HG03108 (cell line): ENCODE measurements around the gene CBY2.

ENCODE experiments used
- ATAC-seq: cut with Tn5 transposase; IDR thresholded peaks from one replicate; pipeline ENCODE4 v1.9.1; 2021; ENCODE audit warnings: moderate library complexity; ENCODE audit not compliant: unreplicated experiment

CBY2 gene

DNA sequence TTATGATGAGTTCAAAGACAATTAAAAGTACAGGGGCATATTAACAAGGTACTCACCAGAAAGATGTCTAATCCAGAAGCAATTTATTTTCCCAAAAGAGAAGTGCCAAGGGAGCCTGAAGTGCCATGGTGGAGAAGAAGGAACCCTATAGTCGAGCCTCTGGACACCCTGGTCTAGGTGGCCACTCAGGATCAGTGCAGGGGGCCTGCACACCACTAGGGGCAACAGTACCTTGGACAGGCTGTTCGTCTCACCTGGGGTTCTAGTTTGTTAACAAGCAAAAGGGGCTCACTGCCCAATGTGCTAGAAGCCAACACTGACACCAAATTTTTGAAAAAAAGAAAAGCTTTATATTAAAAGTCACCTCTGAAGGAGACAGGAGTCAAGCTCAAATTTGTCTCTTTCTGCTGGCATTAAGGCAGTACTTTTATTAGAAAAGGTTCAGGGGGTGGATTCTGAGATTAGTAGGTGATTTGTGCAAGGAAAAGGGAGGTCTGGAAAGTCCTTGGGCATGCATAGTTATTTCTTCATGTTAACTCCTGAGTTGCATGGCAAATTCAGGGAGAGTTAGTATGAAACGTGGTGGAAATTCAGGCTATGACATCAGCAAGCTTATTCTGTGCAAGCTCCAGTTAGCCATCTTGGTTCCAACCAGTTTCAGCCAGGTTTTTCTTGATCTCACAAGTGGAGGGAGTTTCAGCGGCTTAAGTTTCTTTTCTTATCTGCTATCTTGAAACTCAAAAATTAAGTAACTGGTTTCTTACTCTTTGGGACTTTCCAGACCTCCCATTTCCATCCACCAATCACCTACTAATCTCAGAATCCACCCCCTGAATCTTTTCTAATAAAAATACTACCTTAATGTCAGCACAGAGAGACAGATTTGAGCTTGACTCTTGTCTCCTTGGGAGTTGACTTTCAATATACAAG, 884 bp upstream of the CBY2 start:
- peak; percentile 61 for ATAC-seq

DNA sequence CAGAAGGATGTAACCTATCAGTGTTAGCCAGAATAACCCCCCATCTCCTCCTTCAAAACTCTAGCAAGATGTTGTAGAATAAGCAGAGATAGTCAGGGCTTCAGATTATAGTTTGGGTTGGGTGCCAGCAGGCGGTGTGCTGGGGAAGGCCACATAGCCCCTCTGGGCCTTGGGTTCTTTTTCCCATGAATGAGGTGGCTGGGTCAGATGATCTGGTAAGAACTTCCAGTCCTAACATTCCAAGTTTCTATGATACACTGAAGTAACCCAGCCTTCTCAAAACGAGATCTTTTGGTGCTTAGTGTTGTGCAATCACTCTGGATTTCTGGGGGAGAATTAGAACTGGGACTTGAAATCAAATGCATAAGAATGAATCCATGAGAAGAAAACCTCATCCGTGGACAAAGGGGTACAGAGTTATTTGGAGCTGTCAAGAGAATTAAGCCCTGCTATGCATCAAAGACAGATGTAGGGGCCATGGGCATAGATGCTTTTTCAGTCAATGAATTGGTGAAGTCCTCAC, 810 bp downstream of the CBY2 start:
- no peak for ATAC-seq

DNA sequence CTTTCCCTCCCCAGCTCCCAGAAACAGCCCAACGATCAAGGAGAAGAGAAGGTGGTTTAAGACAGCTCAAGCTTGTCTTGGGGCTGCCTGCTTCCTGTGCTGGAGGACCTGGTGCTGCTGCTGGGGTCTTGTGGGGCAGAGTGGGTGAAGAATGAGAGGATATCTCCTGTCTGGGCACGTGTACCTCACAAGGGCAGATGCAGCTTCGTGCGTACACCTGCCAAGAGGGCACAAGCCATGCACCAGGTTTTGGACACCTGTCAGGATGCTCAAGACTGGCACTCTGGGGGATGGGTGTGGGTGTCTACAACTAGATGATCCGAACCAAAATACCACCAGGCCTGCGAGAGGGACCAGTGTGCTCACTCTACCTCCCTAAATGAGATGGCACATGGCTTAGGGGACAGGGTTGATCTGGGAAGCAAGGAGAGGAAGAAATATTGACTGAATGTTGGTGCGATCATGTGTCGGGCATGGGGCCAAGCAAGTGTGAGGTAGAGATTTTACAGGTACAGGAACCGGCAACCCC, 2.2 kb downstream of the CBY2 start:
- no peak for ATAC-seq

DNA sequence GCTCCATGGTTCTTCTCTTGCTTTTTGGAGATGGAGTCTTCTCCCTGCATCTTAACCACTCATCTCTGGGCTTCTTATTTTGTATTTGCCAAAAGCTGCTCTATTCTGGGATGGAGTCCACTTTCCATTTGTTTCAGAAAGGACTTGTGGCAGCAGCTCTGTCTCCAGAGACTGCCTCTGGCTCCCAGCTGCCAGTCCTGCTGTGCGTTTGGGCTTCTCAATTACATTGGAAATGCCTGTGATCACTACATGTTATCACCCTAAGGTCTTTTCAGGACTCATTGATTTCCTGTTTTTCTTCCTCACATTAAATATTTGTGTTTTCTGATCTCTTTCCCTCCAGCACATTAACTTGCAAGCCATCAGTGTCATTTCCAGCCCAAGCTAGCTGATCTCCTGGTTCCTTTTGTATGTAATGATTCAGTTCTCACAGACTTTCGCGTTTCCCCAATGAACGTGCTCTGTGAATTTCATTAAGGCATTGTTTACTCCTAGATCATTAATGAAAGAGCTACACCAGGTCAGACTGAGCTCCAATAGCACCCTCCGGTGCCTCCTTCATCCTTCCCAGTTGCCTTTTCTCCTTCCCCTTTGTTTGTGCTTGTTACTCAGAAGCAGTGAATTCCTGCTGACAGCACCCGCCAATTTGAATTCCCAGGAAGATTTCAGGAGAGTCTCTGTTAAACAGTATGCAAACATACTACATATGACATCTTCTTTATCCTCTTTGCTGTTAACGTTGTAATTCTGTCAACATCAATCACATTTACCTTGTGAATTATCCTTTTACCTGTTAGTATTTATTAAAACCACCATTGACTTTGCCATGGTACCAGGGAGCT, 3.0 kb downstream of the CBY2 start:
- no peak for ATAC-seq

DNA sequence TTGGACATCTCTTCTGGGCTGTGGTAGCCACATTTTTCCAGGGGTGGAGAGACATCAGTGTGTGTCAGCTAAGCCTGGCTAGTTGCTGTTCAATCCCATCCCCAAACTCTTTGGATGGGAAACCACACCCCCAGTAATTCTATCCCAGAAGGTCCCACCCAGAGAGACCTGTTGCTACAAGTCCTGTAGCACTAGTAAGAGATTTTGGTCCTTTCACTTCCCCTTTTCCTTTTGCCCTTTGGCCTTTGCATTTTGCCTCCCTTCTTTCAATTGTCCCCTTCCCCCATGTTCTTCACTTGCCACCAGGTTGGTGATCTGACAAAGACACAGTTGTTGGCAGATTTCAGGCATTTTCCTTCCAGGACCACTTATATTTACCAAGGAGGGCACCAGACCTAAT, 3.8 kb downstream of the CBY2 start:
- ATAC-seq, result no peak

DNA sequence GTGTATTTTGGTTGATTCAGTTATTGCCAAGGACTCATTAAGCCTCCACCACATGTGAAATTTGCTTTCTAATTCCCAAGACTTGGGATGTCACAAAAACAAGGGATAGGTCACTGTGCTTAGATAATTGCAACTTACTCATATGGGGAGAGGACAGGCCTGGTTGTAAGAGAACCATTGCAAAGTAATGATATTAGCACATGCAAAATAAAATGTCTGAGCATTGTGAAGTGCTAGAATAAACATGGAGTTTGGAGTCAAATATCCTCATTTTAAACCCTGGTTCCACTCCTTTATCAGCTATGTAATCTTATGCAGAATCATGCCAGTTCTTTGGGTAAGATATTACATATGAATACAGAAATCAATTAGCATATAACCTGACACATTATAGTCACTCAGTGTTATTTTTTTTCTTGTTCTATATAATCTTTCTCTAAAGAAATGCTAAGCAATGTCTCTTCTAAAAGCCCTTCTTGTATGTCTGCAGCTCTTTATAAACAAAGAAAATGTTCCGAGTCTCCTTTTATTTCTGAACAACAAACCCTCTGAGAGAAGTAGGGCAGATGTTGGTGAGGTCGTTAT, 5.5 kb downstream of the CBY2 start:
- ATAC-seq, result no peak

DNA sequence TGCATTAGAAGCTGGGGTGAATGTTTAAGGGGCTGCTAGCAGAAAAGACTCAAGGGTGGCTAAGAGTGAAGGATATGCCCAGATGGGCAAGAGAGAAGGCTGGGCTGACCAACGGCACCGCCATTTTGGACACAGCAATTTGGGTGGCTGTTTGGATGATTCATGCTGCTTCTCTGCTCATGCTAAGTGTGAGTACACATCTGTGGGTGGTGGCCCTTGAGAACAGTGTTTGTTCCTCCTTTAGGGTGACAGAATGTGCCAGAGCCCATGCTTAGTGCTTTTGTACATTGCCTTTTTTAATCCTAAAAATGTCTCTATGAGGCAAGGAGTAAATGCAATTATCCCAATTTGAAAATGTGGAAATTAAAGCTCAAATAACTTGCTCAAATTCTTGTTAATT, 9.8 kb downstream of the CBY2 start:
- ATAC-seq, result no peak

DNA sequence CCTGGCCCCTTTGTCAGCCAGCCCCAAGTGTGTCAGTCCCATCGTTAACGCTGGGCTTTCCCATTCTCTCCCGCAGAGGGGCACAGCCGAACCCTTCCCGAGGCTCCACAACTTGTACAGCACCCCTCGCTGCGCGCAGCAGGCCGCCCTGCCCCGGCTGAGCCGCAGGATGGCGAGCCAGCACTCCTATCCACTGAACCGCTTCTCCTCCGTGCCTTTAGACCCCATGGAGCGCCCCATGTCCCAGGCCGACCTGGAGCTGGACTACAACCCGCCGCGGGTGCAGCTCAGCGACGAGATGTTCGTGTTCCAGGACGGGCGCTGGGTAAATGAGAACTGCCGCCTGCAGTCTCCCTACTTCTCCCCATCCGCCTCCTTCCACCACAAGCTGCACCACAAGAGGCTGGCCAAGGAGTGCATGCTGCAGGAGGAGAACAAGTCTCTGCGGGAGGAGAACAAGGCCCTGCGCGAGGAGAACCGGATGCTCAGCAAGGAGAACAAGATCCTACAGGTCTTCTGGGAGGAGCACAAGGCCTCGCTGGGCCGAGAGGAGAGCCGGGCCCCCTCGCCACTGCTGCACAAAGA, 11.1 kb downstream of the CBY2 start:
- ATAC-seq, result no peak

DNA sequence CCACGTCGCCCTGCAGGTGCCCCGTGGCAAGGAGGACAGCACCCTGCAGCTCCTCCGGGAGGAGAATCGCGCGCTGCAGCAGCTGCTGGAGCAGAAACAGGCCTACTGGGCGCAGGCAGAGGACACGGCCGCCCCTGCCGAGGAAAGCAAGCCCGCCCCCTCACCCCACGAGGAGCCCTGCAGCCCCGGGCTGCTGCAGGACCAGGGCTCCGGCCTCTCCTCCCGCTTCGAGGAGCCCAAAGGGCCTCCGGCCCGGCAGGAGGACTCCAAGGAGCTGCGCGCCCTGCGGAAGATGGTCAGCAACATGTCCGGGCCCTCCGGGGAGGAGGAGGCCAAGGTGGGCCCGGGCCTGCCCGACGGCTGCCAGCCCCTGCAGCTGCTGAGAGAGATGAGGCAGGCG, 11.6 kb downstream of the CBY2 start:
- ATAC-seq, result no peak

DNA sequence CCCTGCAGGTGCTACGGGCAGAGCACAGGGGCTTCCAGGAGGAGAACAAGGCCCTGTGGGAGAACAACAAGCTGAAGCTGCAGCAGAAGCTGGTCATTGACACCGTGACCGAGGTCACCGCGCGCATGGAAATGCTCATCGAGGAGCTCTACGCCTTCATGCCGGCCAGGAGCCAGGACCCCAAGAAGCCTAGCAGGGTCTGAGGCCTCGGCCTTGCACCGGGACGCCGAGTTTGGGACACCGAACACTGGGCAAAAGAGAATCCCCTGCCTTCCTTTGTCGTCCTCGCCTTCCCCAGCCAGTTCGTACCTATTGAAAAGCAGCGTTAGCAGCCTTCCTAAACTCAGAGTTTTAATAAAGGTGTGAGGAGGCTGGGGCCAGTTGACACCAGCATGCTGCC, 12.1 kb downstream of the CBY2 start:
- no peak for ATAC-seq

DNA sequence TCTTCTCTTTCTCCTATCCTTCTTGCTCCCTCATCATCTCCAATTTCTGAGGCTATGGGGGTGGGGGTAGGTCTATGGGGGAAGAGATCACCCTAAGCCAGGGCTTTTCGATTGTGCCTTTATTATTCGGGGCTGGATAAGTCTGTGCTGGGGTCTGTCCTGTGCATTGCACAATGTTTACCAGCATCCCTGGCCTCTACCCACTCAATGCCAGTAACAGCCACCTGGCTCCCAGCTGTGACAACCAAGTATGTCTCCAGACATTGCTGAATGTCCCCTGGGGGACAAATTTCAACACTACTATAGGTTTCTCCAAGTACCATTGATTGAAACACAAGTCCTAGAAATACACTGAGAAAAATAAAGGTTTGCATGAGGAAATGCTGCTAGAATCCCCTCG, 13.2 kb downstream of the CBY2 start:
- ATAC-seq, result no peak

DNA sequence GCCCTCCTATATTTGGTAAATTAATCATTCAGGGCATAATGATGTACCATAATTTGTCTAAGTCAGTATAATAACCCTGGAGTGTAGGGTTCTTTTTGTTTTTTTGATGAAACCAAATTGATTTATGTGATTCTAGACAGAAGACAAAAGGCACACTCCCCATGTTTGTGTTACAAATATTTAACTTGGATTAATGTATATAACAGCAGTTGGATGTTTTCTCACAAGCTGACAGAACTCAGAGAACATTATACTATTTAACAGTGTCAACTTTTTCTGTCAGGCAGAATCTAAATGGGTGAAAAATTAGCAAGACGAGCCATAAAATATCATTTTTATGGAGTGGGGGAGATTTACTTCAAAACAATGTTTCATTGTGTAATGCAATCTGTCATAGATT, 15.2 kb downstream of the CBY2 start:
- no peak for ATAC-seq

DNA sequence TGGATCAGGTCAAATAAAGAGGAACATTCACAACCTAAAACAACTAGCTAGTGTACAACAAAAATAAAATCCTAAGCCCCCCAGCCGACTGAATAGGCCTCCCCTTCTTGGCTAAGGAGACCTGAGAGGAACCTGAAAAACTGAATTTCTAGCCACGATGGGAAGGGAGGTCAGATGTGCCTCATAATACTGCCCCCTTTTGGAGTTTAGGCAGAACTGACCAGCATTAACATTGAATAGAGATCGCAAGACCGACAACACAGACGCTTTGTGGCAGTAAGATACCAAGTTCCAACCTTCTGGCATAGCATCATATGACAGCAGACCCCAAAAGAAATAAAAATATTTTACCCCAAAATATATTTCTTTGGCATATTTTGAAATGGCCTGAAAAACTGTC, 15.9 kb downstream of the CBY2 start:
- no peak for ATAC-seq

DNA sequence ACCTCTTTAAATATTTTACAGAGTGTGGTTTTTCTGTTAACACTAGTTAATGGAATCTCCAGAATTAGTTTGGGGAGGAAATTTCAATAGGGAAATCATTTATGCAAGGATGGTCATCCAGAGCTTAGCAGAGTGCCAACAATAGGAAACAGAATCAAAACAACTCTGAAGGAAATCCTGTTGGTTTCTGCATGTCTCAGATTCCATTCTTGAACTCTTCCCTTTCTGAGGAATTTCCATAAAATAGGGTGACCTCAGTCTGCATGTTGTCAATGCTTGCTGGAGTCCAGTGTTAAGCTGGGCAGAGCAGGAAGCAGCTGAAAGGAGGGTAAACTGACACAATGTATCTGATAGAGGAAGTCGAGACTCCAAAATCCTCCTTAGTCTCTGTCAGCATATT, 16.9 kb downstream of the CBY2 start:
- ATAC-seq, result no peak

DNA sequence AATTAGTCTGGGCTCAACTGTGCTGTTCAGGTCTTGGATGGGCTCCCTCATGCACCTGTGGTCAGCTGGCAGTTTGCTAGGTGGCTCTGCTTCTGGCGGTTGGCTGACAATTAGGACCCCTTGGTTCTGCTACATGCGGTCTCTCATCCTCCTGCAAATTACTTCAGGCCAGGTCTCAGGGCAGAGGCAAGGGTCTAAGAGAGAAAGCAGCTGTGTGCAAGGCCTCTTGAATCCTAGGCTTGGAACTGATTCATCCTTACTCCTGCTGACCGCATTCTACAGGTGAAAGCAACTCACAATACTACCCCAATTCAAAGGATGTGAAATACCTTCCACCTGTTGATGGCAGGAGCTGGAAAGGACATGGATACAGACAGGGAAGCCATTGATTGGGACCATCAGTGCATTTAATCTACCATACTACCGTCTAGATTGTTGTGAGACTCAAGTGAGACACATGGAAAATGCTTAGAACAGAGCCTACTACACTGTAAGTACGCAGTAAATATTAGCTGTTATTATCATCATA, 19.1 kb downstream of the CBY2 start:
- ATAC-seq, result no peak

DNA sequence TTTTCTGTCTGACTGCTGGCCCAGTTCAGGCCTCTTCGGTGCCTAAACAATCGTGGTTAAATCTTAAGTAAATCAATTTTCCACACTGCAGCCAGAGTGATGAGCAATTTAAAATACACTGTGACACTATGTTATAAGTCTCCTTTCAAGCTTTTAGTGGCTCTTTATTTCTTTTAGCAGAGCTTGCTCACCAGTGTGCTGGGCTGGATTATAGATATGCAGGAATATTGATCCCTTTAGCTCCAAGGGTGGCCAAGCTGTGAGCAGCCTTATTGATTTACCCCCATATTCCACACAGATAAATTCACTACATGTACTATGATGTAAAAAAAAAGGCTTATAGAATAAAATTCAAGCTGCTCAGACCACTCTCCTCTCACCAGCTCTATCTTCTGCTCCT, 21.7 kb downstream of the CBY2 start:
- no peak for ATAC-seq

DNA sequence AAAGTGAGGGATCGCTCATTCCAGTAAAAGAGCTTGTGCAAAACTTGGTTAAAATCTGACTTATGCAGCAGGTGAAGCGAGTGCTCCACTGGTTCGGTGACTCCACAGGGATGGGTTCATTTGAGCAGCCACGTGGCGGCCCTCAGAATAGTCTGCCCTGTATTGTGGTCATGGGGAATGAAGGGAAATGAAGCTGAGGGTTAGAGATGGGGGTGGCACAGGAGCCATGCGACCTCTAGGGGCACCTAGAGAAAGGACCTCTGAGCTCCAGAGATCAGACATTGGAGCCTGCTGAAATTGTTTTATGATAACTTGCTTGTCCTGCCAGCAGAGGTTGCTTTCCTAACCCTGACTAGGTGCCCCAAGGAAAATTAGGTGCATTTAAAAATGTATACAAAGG, 26.6 kb downstream of the CBY2 start:
- peak; percentile 63 for ATAC-seq

DNA sequence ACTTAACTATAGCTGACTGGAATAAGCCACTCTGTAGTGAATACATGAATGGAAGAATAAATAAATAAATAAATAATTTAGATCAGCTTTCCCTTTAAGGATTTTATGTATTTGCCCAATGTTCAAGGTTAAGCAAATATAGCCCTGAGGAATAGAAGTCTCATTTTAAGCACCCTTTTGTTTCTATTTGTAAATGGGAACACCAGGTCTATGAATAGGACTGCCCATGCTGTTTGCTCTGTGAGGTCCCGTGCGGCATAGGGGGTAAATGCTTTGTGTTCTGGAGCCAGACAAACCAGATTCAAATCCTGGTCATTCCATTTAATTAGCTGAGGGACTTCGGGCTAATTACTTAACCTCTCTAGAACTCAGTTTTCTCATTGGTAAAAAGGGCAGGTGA, 29.3 kb downstream of the CBY2 start:
- no peak for ATAC-seq

DNA sequence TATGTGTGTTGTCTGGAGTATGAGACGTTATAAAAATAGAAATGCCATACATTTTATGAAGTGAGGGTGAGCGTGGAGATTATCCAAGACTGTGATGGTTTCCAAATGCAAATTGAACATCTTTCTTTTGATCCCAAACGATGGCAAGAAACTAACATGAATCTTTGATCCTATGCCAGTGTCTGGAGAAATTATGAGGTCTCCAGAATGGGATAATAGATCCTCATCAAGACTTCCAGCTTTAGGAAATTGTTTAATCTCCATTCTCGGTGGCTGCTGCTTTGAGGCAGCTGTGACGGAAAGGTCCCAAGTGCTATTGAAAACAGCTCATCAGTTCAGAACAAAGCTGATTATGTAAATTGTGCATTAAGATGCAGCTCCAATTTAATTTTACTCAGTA, 30.8 kb downstream of the CBY2 start:
- no peak for ATAC-seq

DNA sequence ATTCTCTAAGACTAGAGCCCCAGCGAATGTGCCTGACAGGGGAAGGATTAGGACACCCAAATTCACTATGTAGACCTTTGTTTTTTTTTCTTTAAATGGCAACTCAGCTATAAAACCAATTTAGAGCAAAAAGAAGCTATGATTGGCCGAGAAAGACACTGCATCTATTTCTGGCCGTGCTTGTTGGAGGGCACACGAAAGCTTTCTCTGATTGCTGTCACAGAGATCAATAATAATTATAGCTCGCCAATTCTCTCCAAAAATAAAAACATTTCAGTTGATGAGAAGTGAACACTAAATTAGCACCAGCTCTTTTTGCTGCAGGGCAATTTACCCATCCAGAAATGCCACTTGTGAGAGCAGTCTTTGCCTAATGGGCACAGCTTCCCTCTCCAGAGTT, 31.2 kb downstream of the CBY2 start:
- ATAC-seq, result no peak

DNA sequence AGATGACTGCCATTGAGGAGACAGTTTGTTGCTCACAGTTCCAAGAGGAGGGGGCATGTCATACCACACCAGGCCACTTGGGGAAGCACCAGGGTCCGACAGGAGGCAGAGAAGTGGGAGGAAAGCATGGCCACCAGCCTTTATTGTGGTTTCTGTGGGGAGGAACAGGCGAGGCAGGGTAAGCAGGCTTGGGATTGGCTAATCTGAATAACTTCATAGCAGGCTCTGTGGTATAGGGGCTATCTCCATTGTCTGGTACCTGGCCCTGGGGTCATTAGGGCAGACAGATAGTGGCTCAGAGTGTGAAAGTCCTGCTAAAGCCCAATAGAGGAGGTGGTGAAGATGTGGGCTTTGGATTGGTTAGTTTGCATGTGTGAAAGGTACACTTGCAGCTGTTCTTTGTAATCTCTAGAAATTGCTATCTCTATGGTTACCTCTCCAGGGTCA, 35.5 kb downstream of the CBY2 start:
- no peak for ATAC-seq
